ENCODE data around the gene GCN1.

Gene GCN1

DNA sequence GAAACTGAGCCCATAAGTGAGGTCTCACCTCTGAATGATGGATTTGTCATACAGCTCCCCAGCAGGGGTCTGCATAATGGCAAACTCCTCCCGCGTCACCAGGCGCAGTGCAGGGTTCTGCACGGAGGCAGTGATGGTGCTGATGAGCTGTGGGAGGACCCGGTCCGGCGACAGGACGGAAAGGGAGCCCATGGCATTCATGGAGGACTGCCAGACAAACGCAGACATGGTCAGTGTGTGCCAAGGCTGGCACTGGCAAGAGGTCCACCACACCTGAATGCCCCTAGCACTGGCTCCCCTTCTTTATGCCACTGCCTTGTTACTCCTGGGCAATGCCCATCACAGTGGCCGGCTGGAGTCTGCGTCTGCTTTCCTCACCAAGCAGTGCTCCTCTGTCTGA, 32.7 kb downstream of the GCN1 start:
- Histone ChIP-seq H3K4me3 (ENCODE audit: low read depth, low read length) (no peak overlapping the region), H3K27ac (ENCODE audit: extremely low read depth, low read depth, low read length) (no peak overlapping the region), H3K9me3 (ENCODE audit: control insufficient read depth, insufficient read depth, low read depth, low read length) (no peaks in the 10 kb centered on the region), H3K4me1 (ENCODE audit: control insufficient read depth, insufficient read depth, low read length) (no peaks in the 10 kb centered on the region), H3K36me3 (ENCODE audit: control insufficient read depth in 2 of 2, insufficient read depth in 1 of 2, low read length in 2 of 2) (peaks cover 24 to 83% of the 10 kb centered on the region in 2 experiments)
- POLR2A ChIA-PET = interaction anchor here (1.0 to 1.5 kb wide), 2 partner anchors 40 to 45 kb away, joined by 3 to 12 read pairs; partner anchors contain the start of genes RAB35 and RPLP0
- CTCF ChIA-PET = no interaction called here
- TF ChIP-seq ZNF366 (tag by site-specific recombination; conservative IDR thresholded peaks at IDR 0.05) (no peak), GLI4 (tag by site-specific recombination; IDR thresholded peaks at IDR 0.05) (no peak), ZNF701 (tag by site-specific recombination; IDR thresholded peaks at IDR 0.05) (no peak), ZNF404 (tag by site-specific recombination; IDR thresholded peaks at IDR 0.05) (no peak), ZNF777 (tag by site-specific recombination; IDR thresholded peaks at IDR 0.05; ENCODE audit: borderline replicate concordance) (no peak)
- TF ChIP-seq, protein P1, sequence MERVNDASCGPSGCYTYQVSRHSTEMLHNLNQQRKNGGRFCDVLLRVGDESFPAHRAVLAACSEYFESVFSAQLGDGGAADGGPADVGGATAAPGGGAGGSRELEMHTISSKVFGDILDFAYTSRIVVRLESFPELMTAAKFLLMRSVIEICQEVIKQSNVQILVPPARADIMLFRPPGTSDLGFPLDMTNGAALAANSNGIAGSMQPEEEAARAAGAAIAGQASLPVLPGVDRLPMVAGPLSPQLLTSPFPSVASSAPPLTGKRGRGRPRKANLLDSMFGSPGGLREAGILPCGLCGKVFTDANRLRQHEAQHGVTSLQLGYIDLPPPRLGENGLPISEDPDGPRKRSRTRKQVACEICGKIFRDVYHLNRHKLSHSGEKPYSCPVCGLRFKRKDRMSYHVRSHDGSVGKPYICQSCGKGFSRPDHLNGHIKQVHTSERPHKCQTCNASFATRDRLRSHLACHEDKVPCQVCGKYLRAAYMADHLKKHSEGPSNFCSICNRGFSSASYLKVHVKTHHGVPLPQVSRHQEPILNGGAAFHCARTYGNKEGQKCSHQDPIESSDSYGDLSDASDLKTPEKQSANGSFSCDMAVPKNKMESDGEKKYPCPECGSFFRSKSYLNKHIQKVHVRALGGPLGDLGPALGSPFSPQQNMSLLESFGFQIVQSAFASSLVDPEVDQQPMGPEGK (tag by site-specific recombination; IDR thresholded peaks at IDR 0.05) = no peak

DNA sequence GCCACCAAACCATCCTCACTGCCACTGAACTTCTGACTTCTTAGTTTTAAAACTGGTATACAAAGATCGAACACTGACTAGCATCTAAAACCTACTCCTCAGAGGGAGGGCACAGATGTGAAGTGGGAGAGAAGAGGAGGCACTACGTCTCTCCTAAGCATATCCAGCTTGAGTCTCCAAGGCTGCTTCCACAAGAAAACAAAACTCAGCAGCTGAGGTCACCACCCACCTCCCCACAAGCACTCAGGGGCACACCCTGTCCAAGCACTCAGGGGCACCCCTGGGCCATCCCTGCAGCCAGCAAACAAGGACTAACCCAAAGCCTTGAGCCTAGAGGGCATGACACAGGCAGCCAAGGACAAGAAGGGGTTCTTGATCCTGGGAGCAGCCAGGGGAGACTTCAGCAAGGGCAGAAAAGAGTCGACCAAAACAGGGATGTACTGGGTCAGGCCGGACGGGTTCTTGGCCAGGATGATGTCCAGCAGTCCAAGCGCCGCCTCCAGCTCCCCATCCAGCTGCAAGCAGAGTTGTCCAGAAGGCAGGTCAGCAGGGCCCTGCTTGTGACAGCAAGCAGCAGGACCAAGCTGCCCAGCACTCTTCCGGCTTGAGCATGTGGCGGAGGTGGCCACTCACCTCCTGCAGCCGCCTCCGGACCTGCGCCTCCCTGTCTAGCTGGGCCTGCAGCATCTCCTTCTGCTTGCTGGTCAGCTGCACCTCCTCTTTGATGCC, 34.8 kb downstream of the GCN1 start:
- H3K4me1 ChIP-seq (ENCODE audit: control insufficient read depth, insufficient read depth, low read length) = no peaks in the 10 kb centered on the region
- no peaks in the 10 kb centered on the region for H3K9me3 ChIP-seq (ENCODE audit: control insufficient read depth, insufficient read depth, low read depth, low read length)
- ChIA-PET POLR2A (interaction anchor here (0.7 to 1.1 kb wide), 3 partner anchors 10 to 39 kb away, joined by 3 read pairs; no protein-coding TSS in a partner anchor), CTCF (interaction anchor here (1.5 kb wide), 1 partner anchor 41 kb away, joined by 4 read pairs; the partner anchor contains the start of gene RPLP0)
- H3K27ac ChIP-seq (ENCODE audit: extremely low read depth, low read depth, low read length) = no peak overlapping the region
- no peak for TF ChIP-seq ZNF792 (tag by site-specific recombination; IDR thresholded peaks at IDR 0.05)
- no peak for TF ChIP-seq MZF1 (tag by site-specific recombination; IDR thresholded peaks at IDR 0.05; ENCODE audit: borderline replicate concordance)
- TF ChIP-seq ZBTB17 (tag by site-specific recombination; IDR thresholded peaks at IDR 0.05) = no peak
- no peak for TF ChIP-seq ZNF707 (tag by site-specific recombination; IDR thresholded peaks at IDR 0.05)
- TF ChIP-seq, protein P2, sequence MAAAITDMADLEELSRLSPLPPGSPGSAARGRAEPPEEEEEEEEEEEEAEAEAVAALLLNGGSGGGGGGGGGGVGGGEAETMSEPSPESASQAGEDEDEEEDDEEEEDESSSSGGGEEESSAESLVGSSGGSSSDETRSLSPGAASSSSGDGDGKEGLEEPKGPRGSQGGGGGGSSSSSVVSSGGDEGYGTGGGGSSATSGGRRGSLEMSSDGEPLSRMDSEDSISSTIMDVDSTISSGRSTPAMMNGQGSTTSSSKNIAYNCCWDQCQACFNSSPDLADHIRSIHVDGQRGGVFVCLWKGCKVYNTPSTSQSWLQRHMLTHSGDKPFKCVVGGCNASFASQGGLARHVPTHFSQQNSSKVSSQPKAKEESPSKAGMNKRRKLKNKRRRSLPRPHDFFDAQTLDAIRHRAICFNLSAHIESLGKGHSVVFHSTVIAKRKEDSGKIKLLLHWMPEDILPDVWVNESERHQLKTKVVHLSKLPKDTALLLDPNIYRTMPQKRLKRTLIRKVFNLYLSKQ (tag by site-specific recombination; IDR thresholded peaks at IDR 0.05; ENCODE audit: borderline replicate concordance) = no peak
- TF ChIP-seq ZEB2 (tag by site-specific recombination; IDR thresholded peaks at IDR 0.05) = no peak
- TF ChIP-seq, protein P3, sequence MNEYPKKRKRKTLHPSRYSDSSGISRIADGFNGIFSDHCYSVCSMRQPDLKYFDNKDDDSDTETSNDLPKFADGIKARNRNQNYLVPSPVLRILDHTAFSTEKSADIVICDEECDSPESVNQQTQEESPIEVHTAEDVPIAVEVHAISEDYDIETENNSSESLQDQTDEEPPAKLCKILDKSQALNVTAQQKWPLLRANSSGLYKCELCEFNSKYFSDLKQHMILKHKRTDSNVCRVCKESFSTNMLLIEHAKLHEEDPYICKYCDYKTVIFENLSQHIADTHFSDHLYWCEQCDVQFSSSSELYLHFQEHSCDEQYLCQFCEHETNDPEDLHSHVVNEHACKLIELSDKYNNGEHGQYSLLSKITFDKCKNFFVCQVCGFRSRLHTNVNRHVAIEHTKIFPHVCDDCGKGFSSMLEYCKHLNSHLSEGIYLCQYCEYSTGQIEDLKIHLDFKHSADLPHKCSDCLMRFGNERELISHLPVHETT (tag by site-specific recombination; IDR thresholded peaks at IDR 0.05) = no peak
- TF ChIP-seq KLF9 (tag by site-specific recombination; IDR thresholded peaks at IDR 0.05; ENCODE audit: low read depth) = no peak
- TF ChIP-seq ZNF416 (tag by site-specific recombination; IDR thresholded peaks at IDR 0.05) = no peak
- TF ChIP-seq SALL2 (tag by site-specific recombination; IDR thresholded peaks at IDR 0.05; ENCODE audit: borderline replicate concordance) = no peak
- TF ChIP-seq ZNF776 (tag by site-specific recombination; IDR thresholded peaks at IDR 0.05; ENCODE audit: borderline replicate concordance) = no peak
- no peak for TF ChIP-seq ZNF2 (tag by site-specific recombination; IDR thresholded peaks at IDR 0.05)
- TF ChIP-seq ZBTB26 (tag by site-specific recombination; optimal IDR thresholded peaks at IDR 0.05) = no peak
- TF ChIP-seq ZFP41 (tag by site-specific recombination; IDR thresholded peaks at IDR 0.05; ENCODE audit: borderline replicate concordance) = no peak
- no peak for TF ChIP-seq PRDM6 (tag by site-specific recombination; IDR thresholded peaks at IDR 0.05)
- no peak for TF ChIP-seq IKZF3 (tag by site-specific recombination; IDR thresholded peaks at IDR 0.05)
- no peak for TF ChIP-seq BCL11A (tag by site-specific recombination; IDR thresholded peaks at IDR 0.05; ENCODE audit: low read depth)
- TF ChIP-seq SP3 (tag by site-specific recombination; IDR thresholded peaks at IDR 0.05) = no peak
- no peak for TF ChIP-seq FEZF1 (tag by site-specific recombination; IDR thresholded peaks at IDR 0.05)
- TF ChIP-seq ZNF16 (tag by site-specific recombination; IDR thresholded peaks at IDR 0.05; ENCODE audit: low read depth) = no peak
- H3K36me3 ChIP-seq (ENCODE audit: control insufficient read depth in 2 of 2, insufficient read depth in 1 of 2, low read length in 2 of 2) = peaks cover 25 to 98% of the 10 kb centered on the region in 2 experiments
- H3K4me3 ChIP-seq (ENCODE audit: low read depth, low read length) = no peak overlapping the region
